Keratinocyte (primary cell): Measurements from ENCODE around the gene ARHGEF19. TPM values are rescaled to one million over a fixed set of nuclear protein-coding genes. Genes with fewer than 3 reads are reported as not detected.
"Not testable (repeated sequence)": the region's sequence is repeated elsewhere in the genome, so short reads cannot be mapped to it uniquely, and the experiment has no call there.

ENCODE experiments used
- DNase-seq: peaks from one replicate; pipeline ENCODE4 v3.0.0-alpha.2; 2011; ENCODE audit warnings: low read depth, missing footprints, low spot score
- FAIRE-seq: peaks from 2 replicates; lab custom pipeline; 2011; peaks lifted over from hg19 to GRCh38; lab: Jason Lieb, UNC
- H2AFZ ChIP-seq: 2 replicates; pipeline ENCODE4 v1.6.0; 2012; ENCODE audit warnings: low read length, control low read depth, inconsistent platforms; ENCODE audit not compliant: control insufficient read depth
- H3K27ac ChIP-seq: 2 replicates; pipeline ENCODE4 v1.5.1; 2011; ENCODE audit warnings: low read length; ENCODE audit not compliant: control insufficient read depth, insufficient read depth
- H3K27me3 ChIP-seq: 3 replicates; pipeline ENCODE4 v1.6.0; 2011; ENCODE audit warnings: low read length; ENCODE audit not compliant: control insufficient read depth, insufficient read depth; ENCODE audit errors: extremely low read depth
- H3K36me3 ChIP-seq, 2 experiments: 2 replicates in 1 of 2; 3 replicates in 1 of 2; pipeline ENCODE4 v1.5.1; 2011; ENCODE audit warnings: low read length in 2 of 2, mild to moderate bottlenecking in 1 of 2; ENCODE audit not compliant: control insufficient read depth in 2 of 2, insufficient read depth in 2 of 2; ENCODE audit errors: extremely low read depth in 1 of 2
- H3K4me1 ChIP-seq: 3 replicates; pipeline ENCODE4 v1.5.1; 2011; ENCODE audit warnings: low read length; ENCODE audit not compliant: control insufficient read depth, insufficient read depth; ENCODE audit errors: extremely low read depth
- H3K4me2 ChIP-seq: 3 replicates; pipeline ENCODE4 v1.6.0; 2011; ENCODE audit warnings: low read depth, low read length; ENCODE audit not compliant: control insufficient read depth, insufficient read depth; ENCODE audit errors: extremely low read depth
- H3K4me3 ChIP-seq, 3 experiments: fragments of 200-600 bp in 1 of 3; sonication (generic) in 1 of 3; 2 replicates in 2 of 3; 3 replicates in 1 of 3; pipeline ENCODE4 v1.5.1; 2011 to 2016; ENCODE audit warnings: low read length in 3 of 3, mild to moderate bottlenecking in 3 of 3, control low read depth in 2 of 3, inconsistent platforms in 1 of 3, low read depth in 1 of 3, mixed read lengths in 1 of 3, mixed run types in 1 of 3, moderate library complexity in 1 of 3; ENCODE audit not compliant: control insufficient read depth in 2 of 3, insufficient read depth in 2 of 3; ENCODE audit errors: extremely low read depth in 1 of 3
- H3K79me2 ChIP-seq: 2 replicates; pipeline ENCODE4 v1.6.0; 2012; ENCODE audit warnings: low read length; ENCODE audit not compliant: control insufficient read depth, insufficient read depth
- H3K9ac ChIP-seq: 3 replicates; pipeline ENCODE4 v1.6.0; 2011; ENCODE audit warnings: low read length; ENCODE audit not compliant: control insufficient read depth, insufficient read depth; ENCODE audit errors: extremely low read depth
- H3K9me1 ChIP-seq: 3 replicates; pipeline ENCODE4 v1.6.0; 2011; ENCODE audit warnings: low read length; ENCODE audit not compliant: control insufficient read depth, insufficient read depth; ENCODE audit errors: extremely low read depth
- H3K9me3 ChIP-seq: 2 replicates; pipeline ENCODE4 v1.5.1; 2012; ENCODE audit warnings: low read depth, low read length; ENCODE audit not compliant: control insufficient read depth
- H4K20me1 ChIP-seq: 3 replicates; pipeline ENCODE4 v1.6.0; 2011; ENCODE audit warnings: low read length; ENCODE audit not compliant: control insufficient read depth, insufficient read depth; ENCODE audit errors: extremely low read depth
- CTCF ChIP-seq, 3 experiments: IDR thresholded peaks in 1 of 3; conservative IDR thresholded peaks in 1 of 3; optimal IDR thresholded peaks in 1 of 3; 2 replicates in 2 of 3; 3 replicates in 1 of 3; pipeline versions ENCODE3 to v1.5.1; 2011; ENCODE audit warnings: low read length in 3 of 3, mild to moderate bottlenecking in 3 of 3, moderate library complexity in 2 of 3, control low read depth in 1 of 3, inconsistent platforms in 1 of 3; ENCODE audit not compliant: insufficient read depth in 2 of 3; ENCODE audit errors: extremely low read depth in 1 of 3
- EZH2 ChIP-seq: IDR thresholded peaks from one replicate; pipeline ENCODE4 v1.6.1; 2012; ENCODE audit warnings: inconsistent platforms, mild to moderate bottlenecking, low read length, moderate library complexity
- dilution Hi-C: fragments of 300-500 bp; cut with MboI; formaldehyde crosslinking; loops from one replicate; pipeline ENCODE4 v1.7.0; 2020; ENCODE audit warnings: low sequenced_read_pairs; ENCODE audit not compliant: extremely low pct_ligation_motif_present
- polyA plus RNA-seq, 5 experiments: library from polyadenylated mRNA; depleted of rRNA in 3 of 5; stranded (reverse) in 3 of 5; stranded (forward) in 1 of 5; unstranded in 1 of 5; fragments of >200 nt; gene quantifications; 1 replicate in 1 of 5; 2 replicates in 3 of 5; 3 replicates in 1 of 5; pipeline versions ENCODE4 v1.2.1 to v1.2.3, GENCODE V29; 2011 to 2012; ENCODE audit warnings: missing spikeins in 2 of 5, low read depth in 1 of 5, low replicate concordance in 1 of 5

Gene ARHGEF19
- polyA plus RNA-seq, 1 donor (not counting 4 experiments of a cell fraction or from before 2014, with no cell fraction given): 5.0 TPM

- no peaks in the 10 kb centered on the region for H4K20me1 ChIP-seq
- H3K4me2 ChIP-seq: no peak overlapping the region
- H2AFZ ChIP-seq: no peak overlapping the region
- H3K9me3 ChIP-seq: no peaks in the 10 kb centered on the region
- H3K9ac ChIP-seq: no peak overlapping the region
- H3K36me3 ChIP-seq: peaks cover 0 to 5% of the 10 kb centered on the region in 2 experiments
- FAIRE-seq: no peak
- H3K4me1 ChIP-seq: peaks cover 2% of the 10 kb centered on the region
- TF ChIP-seq EZH2: no peak
- no peak for TF ChIP-seq CTCF (optimal IDR thresholded peaks at IDR 0.05 in 1 of 3, IDR thresholded peaks at IDR 0.05 in 1 of 3, conservative IDR thresholded peaks at IDR 0.05 in 1 of 3; ENCODE audit: extremely low read depth in 1 of 3, insufficient read depth in 2 of 3, low read length in 3 of 3)
- no peak for DNase-seq
- H3K27me3 ChIP-seq: no peaks in the 10 kb centered on the region
- no peak overlapping the region for H3K4me3 ChIP-seq
- dilution Hi-C loops: no loop called here
- H3K9me1 ChIP-seq: no peaks in the 10 kb centered on the region
- no peaks in the 10 kb centered on the region for H3K79me2 ChIP-seq
- H3K27ac ChIP-seq: no peak overlapping the region
These were observed 13.9 kb downstream of the ARHGEF19 start for GRCh38 chr1:16198444-16199156.

- TF ChIP-seq EZH2 (no peak), CTCF (optimal IDR thresholded peaks at IDR 0.05 in 1 of 3, IDR thresholded peaks at IDR 0.05 in 1 of 3, conservative IDR thresholded peaks at IDR 0.05 in 1 of 3; ENCODE audit: extremely low read depth in 1 of 3, insufficient read depth in 2 of 3, low read length in 3 of 3) (no peak)
- no peak overlapping the region for H2AFZ ChIP-seq
- no peak for DNase-seq
- H3K9me1 ChIP-seq: no peaks in the 10 kb centered on the region
- H3K9ac ChIP-seq: no peak overlapping the region
- H3K4me2 ChIP-seq: no peak overlapping the region
- no peak overlapping the region for H3K27ac ChIP-seq
- H4K20me1 ChIP-seq: no peaks in the 10 kb centered on the region
- dilution Hi-C loops: no loop called here
- H3K4me1 ChIP-seq: peaks cover 7% of the 10 kb centered on the region
- no peaks in the 10 kb centered on the region for H3K79me2 ChIP-seq
- H3K36me3 ChIP-seq: peaks cover 0 to 2% of the 10 kb centered on the region in 2 experiments
- FAIRE-seq: no peak
- no peaks in the 10 kb centered on the region for H3K27me3 ChIP-seq
- H3K9me3 ChIP-seq: no peaks in the 10 kb centered on the region
- H3K4me3 ChIP-seq: no peak overlapping the region
These were observed 15.6 kb downstream of the ARHGEF19 start for GRCh38 chr1:16196874-16197273.

GRCh38 chr1:16196139-16196538, 16.3 kb downstream of the ARHGEF19 start:
- H3K4me1 ChIP-seq, H3K4me2 ChIP-seq, H3K4me3 ChIP-seq, H3K9me3 ChIP-seq, H2AFZ ChIP-seq, H3K79me2 ChIP-seq, dilution Hi-C loops, H3K9ac ChIP-seq, FAIRE-seq, DNase-seq, H3K36me3 ChIP-seq, H3K27me3 ChIP-seq, H4K20me1 ChIP-seq, H3K9me1 ChIP-seq, H3K27ac ChIP-seq: not testable (repeated sequence)
